CD14-positive monocyte (primary cell): Measurements from ENCODE around the gene PPP1R9B. TPM values are rescaled to one million over a fixed set of nuclear protein-coding genes. Genes with fewer than 3 reads are reported as not detected.

Source experiments
- DNase-seq, 3 donors: peaks; one replicate each; pipeline ENCODE4 v3.0.0-alpha.2; 2011 to 2022
- H2AFZ ChIP-seq: 2 replicates; pipeline ENCODE4 v1.6.0; 2012; ENCODE audit warnings: mild to moderate bottlenecking, low read depth, low read length, inconsistent platforms; ENCODE audit not compliant: insufficient read depth, poor library complexity, severe bottlenecking
- H3K27ac ChIP-seq, 2 donors: 1 replicate in 1 of 2; 2 replicates in 1 of 2; pipeline ENCODE4 v1.5.1; 2012 to 2013; ENCODE audit warnings: low read length in 2 of 2, control low read depth in 1 of 2, inconsistent platforms in 1 of 2, low read depth in 1 of 2, mild to moderate bottlenecking in 1 of 2
- H3K27me3 ChIP-seq, 2 donors: one replicate each; pipeline versions ENCODE4 v1.6.0 to v1.6.1; 2011 to 2013; ENCODE audit warnings: low read length in 2 of 2; ENCODE audit not compliant: control insufficient read depth in 2 of 2, insufficient read depth in 2 of 2
- H3K36me3 ChIP-seq, 2 donors: replicated peaks in 1 of 2; 1 replicate in 1 of 2; 2 replicates in 1 of 2; pipeline versions ENCODE4 v1.5.1 to v1.6.1; 2012 to 2013; ENCODE audit warnings: low read length in 2 of 2, control low read depth in 1 of 2, inconsistent platforms in 1 of 2, mild to moderate bottlenecking in 1 of 2; ENCODE audit not compliant: insufficient read depth in 2 of 2, control insufficient read depth in 1 of 2
- H3K4me1 ChIP-seq, 2 donors: 1 replicate in 1 of 2; 2 replicates in 1 of 2; pipeline versions ENCODE4 v1.5.1 to v1.6.1; 2012 to 2013; ENCODE audit warnings: low read length in 2 of 2, control low read depth in 1 of 2, inconsistent platforms in 1 of 2, mild to moderate bottlenecking in 1 of 2, moderate library complexity in 1 of 2; ENCODE audit not compliant: insufficient read depth in 2 of 2, control insufficient read depth in 1 of 2
- H3K4me2 ChIP-seq: replicated peaks from 2 replicates; pipeline ENCODE3; 2012; ENCODE audit warnings: low read length, moderate library complexity, mild to moderate bottlenecking; ENCODE audit not compliant: poor library complexity, severe bottlenecking; ENCODE audit errors: extremely low read depth
- H3K4me3 ChIP-seq, 3 experiments: fragments of 200-600 bp in 1 of 3; sonication (generic) in 1 of 3; replicated peaks in 1 of 3; 1 replicate in 2 of 3; 2 replicates in 1 of 3; pipeline ENCODE4 v1.5.1; 2011 to 2013; ENCODE audit warnings: low read length in 3 of 3, mild to moderate bottlenecking in 3 of 3, control low read depth in 2 of 3, low read depth in 2 of 3, inconsistent platforms in 1 of 3, moderate library complexity in 1 of 3
- H3K79me2 ChIP-seq: 2 replicates; pipeline ENCODE4 v1.6.0; 2012; ENCODE audit warnings: mild to moderate bottlenecking, control low read depth, inconsistent platforms, low read length, moderate library complexity; ENCODE audit not compliant: insufficient read depth
- H3K9ac ChIP-seq: 2 replicates; pipeline ENCODE4 v1.6.0; 2017; ENCODE audit warnings: low read length, mild to moderate bottlenecking; ENCODE audit not compliant: insufficient read depth, poor library complexity, severe bottlenecking
- H3K9me3 ChIP-seq, 2 donors: replicated peaks in 1 of 2; 1 replicate in 1 of 2; 2 replicates in 1 of 2; pipeline versions ENCODE4 v1.5.1 to v1.6.1; 2012 to 2013; ENCODE audit warnings: low read length in 2 of 2, control low read depth in 1 of 2; ENCODE audit not compliant: control insufficient read depth in 1 of 2, insufficient read depth in 1 of 2
- H4K20me1 ChIP-seq: 2 replicates; pipeline ENCODE4 v1.6.0; 2012; ENCODE audit warnings: mild to moderate bottlenecking, low read length, control low read depth, moderate library complexity; ENCODE audit not compliant: insufficient read depth
- H3K27ac Mint-ChIP-seq, 7 donors: one replicate each; pipeline ENCODE4 v1.8.0; 2020; ENCODE audit warnings: mild to moderate bottlenecking in 7 of 7, mixed read lengths in 7 of 7, moderate library complexity in 6 of 7, inconsistent platforms in 2 of 7
- H3K27me3 Mint-ChIP-seq, 3 donors: one replicate each; pipeline ENCODE4 v1.8.0; 2021 to 2022; ENCODE audit warnings: low read depth in 3 of 3, mild to moderate bottlenecking in 3 of 3, mixed read lengths in 3 of 3, moderate library complexity in 3 of 3, inconsistent platforms in 1 of 3
- H3K36me3 Mint-ChIP-seq, 2 donors: one replicate each; pipeline ENCODE4 v1.8.0; 2020; ENCODE audit warnings: mixed read lengths in 2 of 2, inconsistent platforms in 1 of 2, mild to moderate bottlenecking in 1 of 2
- H3K4me1 Mint-ChIP-seq: one replicate; pipeline ENCODE4 v1.8.0; 2020; ENCODE audit warnings: mild to moderate bottlenecking, mixed read lengths
- H3K4me3 Mint-ChIP-seq, 2 donors: one replicate each; pipeline ENCODE4 v1.8.0; 2020; ENCODE audit warnings: mild to moderate bottlenecking in 2 of 2, mixed read lengths in 2 of 2, moderate library complexity in 1 of 2
- H3K9me3 Mint-ChIP-seq, 7 donors: one replicate each; pipeline ENCODE4 v1.8.0; 2020 to 2022; ENCODE audit warnings: mixed read lengths in 7 of 7, mild to moderate bottlenecking in 6 of 7, moderate library complexity in 6 of 7, inconsistent platforms in 2 of 7
- WGBS: methylation state at CpG from one replicate; pipeline ENCODE4 v1.1.5; 2013; ENCODE audit warnings: missing lambda C conversion rate; ENCODE audit not compliant: insufficient coverage; 5-methylcytosine and 5-hydroxymethylcytosine counted together
- intact Hi-C, 2 donors: fragments of 100-400 bp; cut with micrococcal nuclease; formaldehyde crosslinking; loops; one replicate each; pipeline versions ENCODE4 v1.15.0 to v1.15.1; 2023
- polyA plus RNA-seq, 3 donors: library from polyadenylated mRNA; depleted of rRNA in 1 of 3; unstranded in 2 of 3; stranded (reverse) in 1 of 3; fragments of 300-500 nt in 2 of 3; fragments of >200 nt in 1 of 3; fragmentation: Illumina TruSeq in 2 of 3; gene quantifications; 1 replicate in 2 of 3; 2 replicates in 1 of 3; pipeline ENCODE4 v1.2.3, GENCODE V29; 2012 to 2021
- TF ChIP-seq, protein P1 (sequence below): fragments of 200-600 bp; IDR thresholded peaks from one replicate; pipeline ENCODE4 v1.8.0; 2022; ENCODE audit warnings: antibody characterized with exemption, mild to moderate bottlenecking

The PPP1R9B gene
- polyA plus RNA-seq, 3 donors, result 0.61 to 86.9 (median 1.3) TPM

DNA sequence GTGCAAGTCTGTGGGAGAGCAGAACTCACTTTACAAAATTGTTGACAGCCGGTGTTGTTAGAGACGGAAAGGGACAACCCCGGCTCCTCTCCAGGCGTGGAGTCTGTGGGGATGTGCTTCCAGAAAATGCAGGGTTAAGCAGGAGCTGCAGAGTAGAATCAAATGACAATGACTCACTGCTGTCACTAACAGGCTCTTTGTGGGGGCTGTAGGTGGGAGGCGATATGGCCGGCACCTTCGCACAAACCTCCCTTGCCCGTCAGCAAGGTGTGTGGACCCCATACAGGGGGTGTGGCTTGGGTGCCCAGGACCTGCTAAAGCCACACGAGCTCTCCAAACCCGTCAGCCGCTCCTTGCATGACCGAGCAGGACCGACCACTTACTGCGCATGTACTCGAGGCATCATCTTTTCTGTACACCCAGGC, 49.5 kb downstream of the PPP1R9B start:
- Histone ChIP-seq H3K4me3 (no peak overlapping the region), H3K4me1 (peaks cover 6% of the 10 kb centered on the region in 2 donors), H3K79me2 (peaks cover under 1% of the 10 kb centered on the region), H2AFZ (no peak overlapping the region), H3K36me3 (peaks cover 24 to 25% of the 10 kb centered on the region in 2 donors), H3K9ac (no peak overlapping the region), H3K4me2 (no peak overlapping the region), H3K27me3 (no peaks in the 10 kb centered on the region), H4K20me1 (no peaks in the 10 kb centered on the region), H3K27ac (no peak overlapping the region), H3K9me3 (no peaks in the 10 kb centered on the region)
- peaks cover 11% of the 10 kb centered on the region for H3K4me1 Mint-ChIP-seq
- WGBS, result 96% methylated on average over 14 of the region's 15 CpGs
- H3K9me3 Mint-ChIP-seq, result no peaks in the 10 kb centered on the region
- TF ChIP-seq, protein P1, sequence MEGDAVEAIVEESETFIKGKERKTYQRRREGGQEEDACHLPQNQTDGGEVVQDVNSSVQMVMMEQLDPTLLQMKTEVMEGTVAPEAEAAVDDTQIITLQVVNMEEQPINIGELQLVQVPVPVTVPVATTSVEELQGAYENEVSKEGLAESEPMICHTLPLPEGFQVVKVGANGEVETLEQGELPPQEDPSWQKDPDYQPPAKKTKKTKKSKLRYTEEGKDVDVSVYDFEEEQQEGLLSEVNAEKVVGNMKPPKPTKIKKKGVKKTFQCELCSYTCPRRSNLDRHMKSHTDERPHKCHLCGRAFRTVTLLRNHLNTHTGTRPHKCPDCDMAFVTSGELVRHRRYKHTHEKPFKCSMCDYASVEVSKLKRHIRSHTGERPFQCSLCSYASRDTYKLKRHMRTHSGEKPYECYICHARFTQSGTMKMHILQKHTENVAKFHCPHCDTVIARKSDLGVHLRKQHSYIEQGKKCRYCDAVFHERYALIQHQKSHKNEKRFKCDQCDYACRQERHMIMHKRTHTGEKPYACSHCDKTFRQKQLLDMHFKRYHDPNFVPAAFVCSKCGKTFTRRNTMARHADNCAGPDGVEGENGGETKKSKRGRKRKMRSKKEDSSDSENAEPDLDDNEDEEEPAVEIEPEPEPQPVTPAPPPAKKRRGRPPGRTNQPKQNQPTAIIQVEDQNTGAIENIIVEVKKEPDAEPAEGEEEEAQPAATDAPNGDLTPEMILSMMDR, result no peak
- no peak overlapping the region for H3K4me3 Mint-ChIP-seq
- no peak overlapping the region for H3K27ac Mint-ChIP-seq
- intact Hi-C loops, result no loop called here
- DNase-seq, result no peak
- peaks cover 36 to 59% of the 10 kb centered on the region in 2 donors for H3K36me3 Mint-ChIP-seq
- H3K27me3 Mint-ChIP-seq, result peaks cover 1 to 3% (median 1%) of the 10 kb centered on the region in 3 donors

DNA sequence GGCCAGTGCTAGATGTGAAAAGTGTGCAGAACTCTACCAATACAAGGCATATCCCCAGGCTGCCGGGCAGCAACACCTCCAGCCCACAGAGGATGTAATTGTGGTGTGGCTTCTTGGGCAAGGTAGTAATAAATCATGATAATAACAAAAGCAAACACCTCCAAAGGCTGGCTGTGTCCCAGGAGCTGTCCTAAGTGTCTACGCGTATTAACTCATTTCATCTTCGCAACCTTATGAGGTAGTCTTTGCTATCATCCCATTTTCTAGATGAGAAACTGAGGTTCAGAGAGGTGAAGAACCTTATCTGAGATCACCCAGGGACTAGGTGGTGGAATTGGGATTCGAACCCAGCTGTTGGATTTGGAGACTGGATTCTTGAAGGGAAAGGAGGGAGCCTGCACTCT, 50.0 kb downstream of the PPP1R9B start:
- Mint-ChIP-seq H3K9me3 (no peaks in the 10 kb centered on the region), H3K4me1 (peaks cover 15% of the 10 kb centered on the region), H3K4me3 (no peak overlapping the region), H3K27ac (peak overlapping the region in 1 of 7 donors; percentile 3), H3K27me3 (peaks cover 1 to 3% (median 1%) of the 10 kb centered on the region in 3 donors), H3K36me3 (peaks cover 33 to 55% of the 10 kb centered on the region in 2 donors)
- H3K79me2 ChIP-seq, result peaks cover 5% of the 10 kb centered on the region
- H3K9ac ChIP-seq, result no peak overlapping the region
- WGBS, result 100% methylated on average over 1 of the region's 5 CpGs
- TF ChIP-seq, protein P1, result no peak
- H3K27me3 ChIP-seq, result no peaks in the 10 kb centered on the region
- H4K20me1 ChIP-seq, result no peaks in the 10 kb centered on the region
- intact Hi-C loops, result no loop called here
- H3K4me1 ChIP-seq, result peaks cover 11% of the 10 kb centered on the region in 2 donors
- no peaks in the 10 kb centered on the region for H3K9me3 ChIP-seq
- no peak for DNase-seq
- H3K4me2 ChIP-seq, result no peak overlapping the region
- H3K4me3 ChIP-seq, result no peak overlapping the region
- H3K27ac ChIP-seq, result no peak overlapping the region
- H3K36me3 ChIP-seq, result peaks cover 20 to 21% of the 10 kb centered on the region in 2 donors
- H2AFZ ChIP-seq, result no peak overlapping the region
